Panc1 (cell line): ENCODE results near the gene HCN2.
"Not testable (repeated sequence)": the region's sequence is repeated elsewhere in the genome, so short reads cannot be mapped to it uniquely, and the experiment has no call there.

ENCODE experiments used
- CTCF ChIP-seq: fragments of 450-650 bp; IDR thresholded peaks from 2 replicates; pipeline ENCODE4 v1.5.1; 2017; ENCODE audit warnings: mild to moderate bottlenecking
- POLR2AphosphoS5 ChIP-seq: IDR thresholded peaks from 2 replicates; pipeline ENCODE4 v1.6.1; 2012; ENCODE audit warnings: mild to moderate bottlenecking, low read depth, low read length, moderate library complexity
- REST ChIP-seq, 2 experiments: IDR thresholded peaks; 2 replicates each; pipeline ENCODE4 v1.6.1; 2011 to 2012; ENCODE audit warnings: low read depth in 2 of 2, control low read depth in 1 of 2, low read length in 1 of 2, mild to moderate bottlenecking in 1 of 2, moderate library complexity in 1 of 2; ENCODE audit not compliant: insufficient read depth in 1 of 2
- SIN3A ChIP-seq: IDR thresholded peaks from 2 replicates; pipeline ENCODE4 v1.6.1; 2012; ENCODE audit warnings: low read depth, mild to moderate bottlenecking, low read length, moderate library complexity, borderline replicate concordance; ENCODE audit not compliant: insufficient read depth
- TCF7L2 ChIP-seq: IDR thresholded peaks from 2 replicates; pipeline ENCODE4 v1.6.1; 2011; ENCODE audit warnings: mild to moderate bottlenecking, low read depth, low read length, inconsistent platforms

DNA sequence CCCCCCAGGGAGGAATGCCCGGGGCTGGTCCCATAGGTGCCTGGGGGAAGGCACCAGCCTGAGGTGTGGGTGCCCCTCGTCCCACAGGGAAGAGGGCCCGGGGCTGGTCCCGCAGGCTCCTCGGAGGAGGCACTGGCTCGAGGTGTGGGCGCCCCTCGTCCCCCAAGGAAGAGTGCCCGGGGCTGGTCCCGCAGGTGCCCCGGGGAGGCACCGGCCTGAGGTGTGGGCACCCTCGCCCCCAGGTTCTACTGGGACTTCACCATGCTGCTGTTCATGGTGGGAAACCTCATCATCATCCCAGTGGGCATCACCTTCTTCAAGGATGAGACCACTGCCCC lies 13.6 kb downstream of the HCN2 start:
- TF ChIP-seq CTCF; TCF7L2; POLR2AphosphoS5; REST (IDR thresholded peaks at IDR 0.05; ENCODE audit: insufficient read depth in 1 of 2, low read depth in 2 of 2, low read length in 1 of 2); SIN3A: not testable (repeated sequence)
